Stimulated activated CD8-positive, alpha-beta memory T cell treated with anti-CD3 and anti-CD28 coated beads, Interleukin-4, amount 100 ng/mL, for 4 hours (primary cell): ENCODE measurements around the gene EIF1.
A peak's percentile ranks its signal among the peaks of the same experiment; 100 is the strongest.

Source experiments
- DNase-seq, 2 donors: peaks; one replicate each; pipeline ENCODE4 v3.0.0-alpha.2; 2020; ENCODE audit warnings: low read depth in 2 of 2, low spot score in 1 of 2

The EIF1 gene

DNA sequence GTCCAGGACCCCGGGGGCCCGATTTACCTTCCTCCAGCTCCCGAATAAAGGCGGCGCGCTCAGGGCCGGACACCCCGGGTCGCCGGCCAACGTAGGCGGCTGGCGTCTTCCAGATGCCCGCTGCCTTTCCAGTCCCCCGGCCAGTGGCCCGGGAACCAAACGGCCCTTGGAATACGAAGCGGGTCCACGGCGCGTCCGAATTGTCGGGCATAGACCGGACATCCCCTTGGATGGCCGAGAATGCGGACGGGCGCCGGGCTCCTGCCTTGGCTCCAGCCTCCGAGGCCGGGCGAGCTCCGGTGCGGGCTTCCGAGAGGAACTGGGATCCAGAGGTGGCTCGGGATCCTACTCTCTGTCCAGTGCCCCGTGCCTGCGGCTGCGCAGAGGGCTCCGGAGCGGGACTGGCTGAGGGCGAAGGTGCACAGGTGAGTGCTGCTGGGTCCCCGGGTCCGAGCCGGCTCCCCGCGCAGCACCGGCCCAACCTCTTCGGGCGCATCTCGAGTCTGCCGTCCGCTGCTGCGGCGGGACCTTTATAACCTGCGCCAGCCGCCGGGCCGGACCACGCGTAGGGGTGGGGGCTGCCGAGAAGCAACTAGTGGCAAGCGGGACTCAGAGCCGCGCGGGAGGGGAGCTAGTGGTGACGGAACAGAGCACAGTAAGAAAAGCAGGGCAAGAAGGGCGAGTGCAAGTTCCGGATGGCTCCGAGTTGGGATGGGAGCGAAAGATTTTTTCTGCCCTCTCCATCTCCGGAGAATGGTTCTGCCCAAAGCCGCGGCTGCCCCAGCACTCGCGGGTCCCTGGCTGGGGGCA is 45.7 kb downstream of the EIF1 start, which contains the start of gene HAP1:
TSS of gene HAP1 (minus strand) at position 505 of the 810 bp plus-strand sequence. CDS start at position 496, 9 bp downstream.
- no peak for DNase-seq

DNA sequence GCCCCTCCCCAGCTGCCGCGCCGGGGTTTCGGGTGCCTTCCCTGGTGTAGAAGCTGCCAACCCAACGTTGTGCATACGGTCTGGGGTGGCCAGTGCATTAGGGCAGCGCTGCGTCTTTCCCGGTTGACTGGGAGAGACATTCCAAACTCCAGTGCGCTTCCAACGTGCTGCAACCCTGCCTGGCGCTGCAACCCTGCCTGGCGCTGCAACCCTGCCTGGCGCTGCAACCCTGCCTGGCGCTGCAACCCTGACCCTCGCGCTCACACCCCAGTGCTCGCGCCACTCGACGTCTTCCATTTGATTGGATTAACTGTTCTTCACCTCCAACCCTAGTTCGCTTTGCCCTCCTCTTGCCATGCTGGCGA is 46.2 kb downstream of the EIF1 start:
- no peak for DNase-seq

DNA sequence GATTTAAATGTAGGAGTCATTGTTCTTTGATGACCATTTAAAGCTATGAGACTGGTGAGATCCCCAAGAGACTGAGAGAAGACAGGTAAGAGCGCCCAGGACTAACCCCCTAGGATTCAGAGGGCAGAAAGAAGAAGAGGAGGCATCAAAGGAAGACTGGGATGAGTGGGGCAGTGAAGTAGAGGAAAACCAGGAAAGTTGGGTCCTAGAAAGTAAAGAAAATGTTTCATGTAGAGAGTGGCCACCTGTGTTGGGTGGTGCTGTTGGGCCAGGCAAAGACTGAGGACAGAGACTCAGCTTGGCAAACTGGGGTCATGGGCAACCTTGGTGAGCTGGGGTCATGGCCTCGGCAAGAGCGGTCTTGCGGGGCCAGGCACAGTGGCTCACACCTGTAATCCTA is 47.1 kb downstream of the EIF1 start:
- DNase-seq: no peak

DNA sequence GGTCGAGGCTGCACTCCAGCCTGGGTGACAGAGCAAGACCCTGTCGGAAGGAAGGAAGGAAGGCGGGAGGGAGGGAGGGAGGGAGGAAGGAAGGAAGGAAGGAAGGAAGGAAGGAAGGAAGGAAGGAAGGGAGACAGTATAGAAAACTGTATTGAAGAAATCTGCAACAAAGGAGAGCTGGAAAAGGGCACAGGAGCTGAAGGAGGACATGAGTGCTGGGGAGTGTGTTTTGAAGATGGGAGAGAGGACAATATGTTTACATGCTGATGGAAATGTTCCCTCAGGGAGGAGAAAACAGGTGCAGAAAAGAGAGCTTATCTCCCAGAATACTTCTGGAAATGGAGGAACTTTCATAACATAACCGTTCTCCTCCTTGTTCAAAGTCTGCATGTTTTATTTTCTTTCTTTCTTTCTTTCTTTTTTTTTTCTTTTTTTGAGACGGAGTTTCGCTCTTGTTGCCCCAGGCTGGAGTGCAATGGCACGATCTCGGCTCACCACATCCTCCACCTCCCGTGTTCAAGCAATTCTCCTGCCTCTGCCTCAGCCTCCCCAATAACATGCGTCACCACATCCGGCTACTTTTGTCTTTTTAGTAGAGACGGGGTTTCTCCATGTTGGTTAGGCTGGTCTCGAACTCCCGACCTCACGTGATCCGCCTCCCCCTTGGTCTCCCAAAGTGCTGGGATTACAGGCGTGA is 48.4 kb downstream of the EIF1 start:
- no peak for DNase-seq

DNA sequence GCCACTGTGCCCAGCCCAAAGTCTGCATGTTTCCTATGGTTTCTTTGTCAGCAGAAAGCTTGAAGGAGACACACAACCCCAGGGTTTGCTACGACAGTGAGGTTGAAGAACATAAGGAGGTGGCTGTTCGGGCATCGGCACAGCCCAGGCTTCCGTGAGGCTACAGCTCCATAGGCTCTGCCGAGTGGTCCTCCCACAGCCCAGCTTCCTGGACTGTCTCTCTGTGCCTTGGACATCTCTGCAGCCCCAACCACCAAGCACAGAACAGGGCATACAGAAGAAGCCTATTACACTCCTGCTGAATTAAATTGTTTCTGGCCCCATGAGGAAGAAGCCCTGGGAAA is 49.0 kb downstream of the EIF1 start:
- no peak for DNase-seq

DNA sequence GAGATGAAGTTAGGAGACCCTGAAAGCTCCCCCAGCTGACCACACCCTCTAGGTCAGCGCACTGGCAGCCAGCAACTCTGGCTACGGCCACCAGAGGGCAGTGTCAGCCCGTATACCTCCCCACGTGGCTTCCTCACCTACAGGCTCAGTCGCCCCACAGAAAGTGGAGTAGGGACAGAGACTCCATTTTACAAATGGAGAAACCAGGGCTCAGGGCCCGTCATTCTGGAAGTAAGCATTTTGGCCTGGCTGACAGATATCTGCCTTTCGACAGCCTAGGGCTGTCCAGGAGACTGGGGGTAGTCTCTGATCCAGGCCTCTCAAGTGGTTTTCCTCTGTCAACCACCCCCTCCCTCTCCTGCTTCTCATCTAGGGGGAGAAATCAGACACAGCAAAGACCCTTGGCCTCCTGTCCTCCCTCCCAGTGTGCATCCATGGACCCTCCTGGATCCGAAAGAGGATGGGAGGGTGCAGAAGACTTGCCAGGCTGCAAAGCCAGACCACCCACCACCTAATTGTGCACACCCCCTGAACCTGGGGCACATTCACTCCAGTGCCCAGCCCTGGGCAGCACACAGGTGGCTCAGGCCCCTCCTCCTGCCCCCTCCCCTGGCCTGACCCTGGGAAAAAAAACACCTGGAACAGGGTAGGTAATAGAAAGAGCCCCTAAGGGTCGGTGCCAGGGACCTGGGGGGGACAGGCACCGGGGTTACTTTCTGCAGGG is 49.6 kb downstream of the EIF1 start:
- peak; percentile 55 to 57 for DNase-seq

DNA sequence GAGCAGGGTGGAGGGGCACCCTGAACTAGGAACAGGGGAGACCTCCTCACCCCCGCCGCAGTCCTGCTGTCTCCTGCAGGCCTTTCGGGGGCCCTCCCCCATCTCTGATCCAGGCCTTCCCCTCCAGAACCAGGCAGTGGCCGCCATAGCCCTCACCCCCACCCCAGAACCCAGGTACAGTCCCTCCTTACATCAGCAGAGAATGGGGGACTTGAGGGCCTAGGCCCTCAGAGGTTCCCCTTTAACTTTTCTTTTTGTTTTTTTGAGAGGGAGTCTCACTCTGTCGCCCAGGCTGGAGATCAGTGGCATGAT is 50.1 kb downstream of the EIF1 start:
- DNase-seq: no peak

DNA sequence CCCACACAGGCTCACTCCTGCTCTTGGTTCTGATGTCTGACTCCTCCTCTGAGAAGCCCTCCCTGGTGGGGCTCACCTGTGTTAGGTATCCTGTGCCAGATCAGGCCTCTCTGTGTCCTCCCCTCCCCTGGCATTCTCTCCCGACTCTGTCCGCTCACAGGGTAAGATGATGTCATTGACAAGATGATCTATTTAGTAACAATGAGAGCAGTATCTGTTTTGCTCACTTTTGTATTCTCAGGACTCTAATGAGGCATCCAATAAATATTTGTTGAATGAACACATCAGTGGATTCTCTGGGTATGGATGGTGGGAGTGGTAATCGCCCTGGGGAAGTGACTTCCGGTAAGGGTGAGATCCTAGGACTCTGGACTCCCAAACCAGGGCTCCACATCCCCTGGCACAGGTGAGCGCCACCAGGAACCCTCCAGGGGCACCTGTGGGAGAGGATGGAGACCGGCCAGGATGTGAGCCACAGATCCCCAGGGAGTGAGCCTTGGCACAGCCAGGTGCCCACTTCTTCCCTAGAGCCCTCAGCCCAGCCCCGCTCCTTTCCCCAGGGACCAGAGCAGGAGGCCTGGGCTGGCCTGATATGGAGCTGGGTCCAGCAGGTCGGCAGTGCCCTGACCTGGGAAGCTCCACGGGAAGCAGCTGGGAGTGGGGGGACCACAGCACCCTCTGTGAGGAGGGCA is 51.1 kb downstream of the EIF1 start:
- no peak for DNase-seq

DNA sequence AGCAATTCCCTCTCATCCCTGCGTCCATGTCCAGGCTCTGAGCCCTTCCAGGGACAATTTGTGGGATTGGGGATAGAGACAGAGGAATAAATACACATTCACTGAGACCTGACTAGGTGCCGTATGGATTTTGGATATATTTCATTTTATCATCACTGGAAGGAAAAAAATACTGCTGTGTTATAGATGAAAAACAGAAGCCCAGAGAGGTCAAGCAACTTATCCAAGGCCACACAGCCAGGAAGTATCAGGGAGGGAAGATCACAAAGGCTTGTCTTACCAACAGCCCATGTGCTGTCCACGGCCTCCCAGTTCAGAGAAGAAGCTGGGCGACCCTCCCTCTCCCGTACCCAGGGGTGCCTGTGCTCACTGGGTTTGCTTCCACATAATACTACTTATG is 51.8 kb downstream of the EIF1 start:
- no peak for DNase-seq

DNA sequence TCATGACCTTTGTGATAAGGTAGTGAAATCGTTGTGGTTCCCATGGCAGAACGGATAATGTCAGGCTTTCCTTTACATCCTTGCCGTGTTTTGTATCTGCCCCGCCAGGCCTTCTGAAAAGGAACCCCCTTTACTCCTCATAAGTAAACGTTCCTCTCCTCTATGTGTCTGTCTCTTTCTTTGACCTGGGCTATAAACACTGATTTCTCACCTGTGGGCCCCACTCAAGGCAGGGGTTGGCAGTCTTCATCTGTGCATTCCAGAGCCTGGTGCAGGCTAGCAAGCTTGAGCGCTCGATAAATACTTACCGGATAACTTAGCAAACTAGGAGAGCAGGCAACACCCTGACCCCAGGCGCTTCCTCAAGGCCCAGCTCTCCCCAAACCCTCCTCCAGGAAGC is 53.0 kb downstream of the EIF1 start:
- no peak for DNase-seq
